Liver (tissue), 9 donors: Measurements from ENCODE around the gene FOXJ2. TPM values are rescaled to one million over a fixed set of nuclear protein-coding genes. Genes with fewer than 3 reads are reported as not detected.
"Not testable (repeated sequence)": the region's sequence is repeated elsewhere in the genome, so short reads cannot be mapped to it uniquely, and the experiment has no call there.

ENCODE experiments used
- DNase-seq: peaks from one replicate; pipeline ENCODE4 v3.0.0-alpha.2; 2017; ENCODE audit warnings: low spot score
- H3K27ac ChIP-seq, 2 donors: one replicate each; pipeline ENCODE4 v1.7.0; 2013; ENCODE audit warnings: inconsistent platforms in 2 of 2, low read length in 2 of 2, control low read depth in 1 of 2, low read depth in 1 of 2, mild to moderate bottlenecking in 1 of 2
- H3K27me3 ChIP-seq, 4 donors: one replicate each; pipeline versions ENCODE4 v1.6.1 to v1.7.0; 2013; ENCODE audit warnings: low read length in 3 of 4, inconsistent platforms in 1 of 4, mild to moderate bottlenecking in 1 of 4, moderate library complexity in 1 of 4; ENCODE audit not compliant: control insufficient read depth in 4 of 4, insufficient read depth in 4 of 4
- H3K36me3 ChIP-seq, 4 donors: one replicate each; pipeline versions ENCODE4 v1.6.1 to v1.7.0; 2013; ENCODE audit warnings: low read length in 3 of 4, mild to moderate bottlenecking in 3 of 4, low read depth in 1 of 4, moderate library complexity in 1 of 4; ENCODE audit not compliant: control insufficient read depth in 4 of 4, insufficient read depth in 3 of 4
- H3K4me1 ChIP-seq, 4 donors: one replicate each; pipeline versions ENCODE4 v1.6.1 to v1.7.0; 2013; ENCODE audit warnings: low read length in 3 of 4, mild to moderate bottlenecking in 3 of 4, moderate library complexity in 1 of 4; ENCODE audit not compliant: control insufficient read depth in 4 of 4, insufficient read depth in 4 of 4
- H3K4me3 ChIP-seq, 3 donors: one replicate each; pipeline versions ENCODE4 v1.6.1 to v1.7.0; 2013; ENCODE audit warnings: low read length in 3 of 3, control low read depth in 1 of 3, low read depth in 1 of 3, mild to moderate bottlenecking in 1 of 3
- H3K9ac ChIP-seq, 2 donors: one replicate each; pipeline ENCODE4 v1.7.0; 2013; ENCODE audit warnings: low read length in 2 of 2, mild to moderate bottlenecking in 2 of 2, moderate library complexity in 2 of 2, control low read depth in 1 of 2, low read depth in 1 of 2
- H3K9me3 ChIP-seq, 4 donors: one replicate each; pipeline versions ENCODE4 v1.6.1 to v1.7.0; 2013; ENCODE audit warnings: low read length in 3 of 4; ENCODE audit not compliant: control insufficient read depth in 4 of 4
- ATF3 ChIP-seq: IDR thresholded peaks from 2 replicates; pipeline ENCODE4 v1.6.1; 2016; ENCODE audit warnings: antibody characterized with exemption
- CTCF ChIP-seq: fragments of 150-350 bp; IDR thresholded peaks from 2 replicates; pipeline ENCODE4 v1.5.1; 2017; ENCODE audit warnings: improper control_type of control experiment, low read depth, low read length; ENCODE audit not compliant: missing input control
- EGR1 ChIP-seq, 2 donors: IDR thresholded peaks; 2 replicates each; pipeline ENCODE4 v1.6.1; 2016 to 2018; ENCODE audit warnings: antibody characterized with exemption in 2 of 2, low read depth in 2 of 2
- FOXA1 ChIP-seq: IDR thresholded peaks from 2 replicates; pipeline ENCODE4 v1.6.1; 2016; ENCODE audit warnings: antibody characterized with exemption
- FOXA2 ChIP-seq: IDR thresholded peaks from 2 replicates; pipeline ENCODE4 v1.6.1; 2016; ENCODE audit warnings: antibody characterized with exemption
- GABPA ChIP-seq, 2 donors: IDR thresholded peaks in 1 of 2; conservative IDR thresholded peaks in 1 of 2; 2 replicates each; pipeline ENCODE4 v1.6.1; 2016; ENCODE audit warnings: antibody characterized with exemption in 2 of 2, mild to moderate bottlenecking in 1 of 2, moderate library complexity in 1 of 2
- HNF4A ChIP-seq, 2 donors: conservative IDR thresholded peaks; 2 replicates each; pipeline ENCODE4 v1.6.1; 2016; ENCODE audit warnings: antibody characterized with exemption in 2 of 2, mild to moderate bottlenecking in 2 of 2
- HNF4G ChIP-seq: IDR thresholded peaks from 2 replicates; pipeline ENCODE4 v1.6.1; 2016; ENCODE audit warnings: antibody characterized with exemption
- JUND ChIP-seq, 2 donors: IDR thresholded peaks; 2 replicates each; pipeline ENCODE4 v1.6.1; 2016; ENCODE audit warnings: antibody characterized with exemption in 2 of 2
- MAX ChIP-seq: IDR thresholded peaks from 2 replicates; pipeline ENCODE4 v1.6.1; 2016; ENCODE audit warnings: antibody characterized with exemption
- NR2F2 ChIP-seq: IDR thresholded peaks from 2 replicates; pipeline ENCODE4 v1.6.1; 2016; ENCODE audit warnings: antibody characterized with exemption
- RAD21 ChIP-seq, 2 donors: IDR thresholded peaks; 2 replicates each; pipeline ENCODE4 v1.6.1; 2016; ENCODE audit warnings: antibody characterized with exemption in 2 of 2, mild to moderate bottlenecking in 2 of 2
- REST ChIP-seq: IDR thresholded peaks from 2 replicates; pipeline ENCODE4 v1.6.1; 2016; ENCODE audit warnings: antibody characterized with exemption, mild to moderate bottlenecking
- RXRA ChIP-seq, 2 donors: IDR thresholded peaks; 2 replicates each; pipeline ENCODE4 v1.6.1; 2017 to 2018; ENCODE audit warnings: antibody characterized with exemption in 2 of 2, mild to moderate bottlenecking in 1 of 2
- SP1 ChIP-seq: IDR thresholded peaks from 2 replicates; pipeline ENCODE4 v1.6.1; 2018; ENCODE audit warnings: antibody characterized with exemption, mild to moderate bottlenecking
- TAF1 ChIP-seq: conservative IDR thresholded peaks from 2 replicates; pipeline ENCODE4 v1.6.1; 2016; ENCODE audit warnings: antibody characterized with exemption, mild to moderate bottlenecking
- YY1 ChIP-seq: IDR thresholded peaks from 2 replicates; pipeline ENCODE4 v1.6.1; 2016; ENCODE audit warnings: antibody characterized with exemption, mild to moderate bottlenecking
- ZBTB33 ChIP-seq: IDR thresholded peaks from 2 replicates; pipeline ENCODE4 v1.6.1; 2016; ENCODE audit warnings: antibody characterized with exemption
- WGBS: extraction: QIAGEN DNeasy Blood & Tissue Kit; methylation state at CpG from one replicate; pipeline ENCODE4 v1.1.7; 2013; 5-methylcytosine and 5-hydroxymethylcytosine counted together
- polyA plus RNA-seq, 2 donors: library from polyadenylated mRNA; stranded (reverse) in 1 of 2; unstranded in 1 of 2; fragments of 200-250 nt in 1 of 2; fragments of >200 nt in 1 of 2; fragmentation: Nextera tagmentation in 1 of 2; extraction: Ambion mirVana in 1 of 2; gene quantifications; one replicate each; pipeline versions ENCODE4 v1.2.1 to v1.2.3, GENCODE V29; 2013 to 2015
- total RNA-seq, 2 donors: library from RNA; depleted of rRNA; stranded (reverse); fragments of >200 nt; gene quantifications; one replicate each; pipeline ENCODE4 v1.2.3, GENCODE V29; 2014
- donor health status: healthy.
- donor health status: healthy.
- donor health status: healthy.
- donor health status: healthy.
- donor health status: healthy.

The FOXJ2 gene
- total and polyA plus RNA-seq, 4 donors, result 2.3 to 9.2 (median 3.7) TPM

GRCh38 chr12:8065991-8066594, 33.6 kb downstream of the FOXJ2 start, which contains the start of gene C3AR1:
Gene C3AR1, minus strand, starts transcription at chr12:8066359. Its CDS starts 6,174 bp downstream, at chr12:8060185.
- H3K9ac ChIP-seq, result peak within 1 kb of the TSS in 1 of 2 donors; percentile 74
- H3K4me1 ChIP-seq, result no peaks in the 10 kb centered on the region
- no peaks in the 10 kb centered on the region for H3K27me3 ChIP-seq
- no peak within 1 kb of the TSS for H3K4me3 ChIP-seq
- no peak for TF ChIP-seq GABPA (IDR thresholded peaks at IDR 0.05 in 1 of 2, conservative IDR thresholded peaks at IDR 0.05 in 1 of 2)
- peak; percentile 20 for TF ChIP-seq MAX
- peak; percentile 42 to 68 for TF ChIP-seq JUND (IDR thresholded peaks at IDR 0.05)
- TF ChIP-seq TAF1, result no peak
- H3K36me3 ChIP-seq, result no peaks in the 10 kb centered on the region
- no peaks in the 10 kb centered on the region for H3K9me3 ChIP-seq
- DNase-seq, result no peak
- H3K27ac ChIP-seq, result peak within 1 kb of the TSS; percentile 13 to 56
- 54% methylated on average over 2 of the region's 2 CpGs for WGBS

GRCh38 chr12:8069582-8069981, 37.1 kb downstream of the FOXJ2 start:
- DNase-seq, result no peak
- Histone ChIP-seq H3K27ac (no peak overlapping the region), H3K27me3 (no peaks in the 10 kb centered on the region), H3K4me3 (no peak overlapping the region), H3K9me3 (no peaks in the 10 kb centered on the region), H3K4me1 (no peaks in the 10 kb centered on the region), H3K9ac (no peak overlapping the region), H3K36me3 (no peaks in the 10 kb centered on the region)
- TF ChIP-seq FOXA1 (no peak), REST (no peak), SP1 (no peak), HNF4A (conservative IDR thresholded peaks at IDR 0.05) (no peak), HNF4G (no peak), TAF1 (no peak), YY1 (no peak), CTCF (no peak), GABPA (IDR thresholded peaks at IDR 0.05 in 1 of 2, conservative IDR thresholded peaks at IDR 0.05 in 1 of 2) (no peak), FOXA2 (no peak), MAX (no peak), ZBTB33 (no peak), JUND (IDR thresholded peaks at IDR 0.05) (no peak), ATF3 (no peak), EGR1 (IDR thresholded peaks at IDR 0.05; ENCODE audit: low read depth in 2 of 2) (no peak), RAD21 (IDR thresholded peaks at IDR 0.05) (no peak), RXRA (IDR thresholded peaks at IDR 0.05) (no peak), NR2F2 (no peak)

GRCh38 chr12:8071820-8072219, 39.3 kb downstream of the FOXJ2 start:
- not testable (repeated sequence) for H3K27ac ChIP-seq, DNase-seq, H3K27me3 ChIP-seq, H3K4me1 ChIP-seq, H3K9me3 ChIP-seq, H3K9ac ChIP-seq, H3K36me3 ChIP-seq, H3K4me3 ChIP-seq
- 95% methylated on average over 3 of the region's 3 CpGs for WGBS
